GM19452 (cell line): ENCODE measurements around the gene MICB.
"Not testable (repeated sequence)": the region's sequence is repeated elsewhere in the genome, so short reads cannot be mapped to it uniquely, and the experiment has no call there.

Experiments used
- ATAC-seq: cut with Tn5 transposase; IDR thresholded peaks from one replicate; pipeline ENCODE4 v1.9.1; 2021; ENCODE audit not compliant: unreplicated experiment

MICB gene

GRCh38 chr6:31497531-31498476, at the start of gene MICB:
Gene MICB, plus strand, starts transcription at chr6:31498145. Its CDS starts 49 bp downstream, at chr6:31498194.
- peak; percentile 52 for ATAC-seq

- ATAC-seq = no peak
Measured at GRCh38 chr6:31450751-31451150, 47.2 kb upstream of the MICB start.

GRCh38 chr6:31452859-31453258, 45.1 kb upstream of the MICB start:
- ATAC-seq = no peak

GRCh38 chr6:31453259-31453658, 44.7 kb upstream of the MICB start:
- no peak for ATAC-seq

- ATAC-seq = not testable (repeated sequence)
Measured at GRCh38 chr6:31459864-31460263, 38.1 kb upstream of the MICB start.

- ATAC-seq = no peak
Measured at GRCh38 chr6:31460361-31461025, 37.5 kb upstream of the MICB start.

- ATAC-seq = no peak
Measured at GRCh38 chr6:31462026-31462963, 35.6 kb upstream of the MICB start.

GRCh38 chr6:31462964-31463870, 34.7 kb upstream of the MICB start:
- peak; percentile 78 for ATAC-seq

- no peak for ATAC-seq
Measured at GRCh38 chr6:31464252-31465184, 33.4 kb upstream of the MICB start.

GRCh38 chr6:31465185-31465536, 32.8 kb upstream of the MICB start:
- no peak for ATAC-seq

- ATAC-seq = no peak
Measured at GRCh38 chr6:31465718-31466117, 32.2 kb upstream of the MICB start.

GRCh38 chr6:31466466-31466865, 31.5 kb upstream of the MICB start:
- no peak for ATAC-seq

- no peak for ATAC-seq
Measured at GRCh38 chr6:31467151-31467550, 30.8 kb upstream of the MICB start.

GRCh38 chr6:31468311-31468710, 29.6 kb upstream of the MICB start:
- ATAC-seq = no peak

- ATAC-seq = no peak
Measured at GRCh38 chr6:31470801-31471200, 27.1 kb upstream of the MICB start.

- ATAC-seq = no peak
Measured at GRCh38 chr6:31471711-31472110, 26.2 kb upstream of the MICB start.

GRCh38 chr6:31472259-31472658, 25.7 kb upstream of the MICB start:
- ATAC-seq = no peak

GRCh38 chr6:31473244-31473643, 24.7 kb upstream of the MICB start:
- no peak for ATAC-seq
